Measurements from ENCODE around the gene PHACTR3. TPM values are rescaled to one million over a fixed set of nuclear protein-coding genes. Genes with fewer than 3 reads are reported as not detected.

Gene PHACTR3
- total and polyA plus RNA-seq, 7 experiments from 2014 or later: 0.49 TPM; not detected in 6

DNA sequence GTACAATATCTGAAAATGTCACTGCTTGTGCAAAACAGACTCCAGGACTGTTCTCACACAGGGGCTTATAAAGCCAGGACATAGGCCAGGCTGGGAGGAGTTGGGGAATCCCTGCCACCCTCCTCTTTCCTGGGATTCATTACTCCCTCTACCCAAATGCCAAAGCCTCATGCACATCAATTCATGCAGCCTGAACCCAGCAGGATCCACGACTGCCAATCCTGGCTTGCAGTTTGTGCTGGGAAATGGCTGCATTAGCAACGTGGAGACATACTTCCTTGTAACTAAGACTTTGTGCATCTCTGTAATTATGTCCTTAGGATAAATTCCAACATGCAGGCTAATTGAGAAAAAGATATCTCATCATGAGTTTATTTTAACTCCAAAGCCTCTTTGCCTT is 185.3 kb downstream of the PHACTR3 start:
- H3K27ac Mint-ChIP-seq: no peak overlapping the region
- H3K36me3 Mint-ChIP-seq: no peaks in the 10 kb centered on the region
- H3K4me1 Mint-ChIP-seq: peaks cover 0 to 5% (median 0%) of the 10 kb centered on the region in 7 donors
- POLR2A ChIA-PET: no interaction called here
- no peaks in the 10 kb centered on the region for H3K27me3 ChIP-seq (ENCODE audit: control insufficient read depth in 2 of 2, insufficient read depth in 2 of 2, low read length in 2 of 2)
- intact Hi-C loops (cut with micrococcal nuclease): no loop called here
- H3K27ac ChIP-seq (ENCODE audit: low read depth, low read length): no peak overlapping the region
- peaks cover 6 to 34% (median 26%) of the 10 kb centered on the region in 5 donors for H3K27me3 Mint-ChIP-seq
- H3K4me1 ChIP-seq (ENCODE audit: control insufficient read depth in 2 of 2, insufficient read depth in 2 of 2, low read length in 2 of 2): no peaks in the 10 kb centered on the region
- CTCF ChIA-PET: no interaction called here
- peaks cover 0 to 5% (median 0%) of the 10 kb centered on the region in 3 experiments for H3K9me3 ChIP-seq (ENCODE audit: control insufficient read depth in 2 of 3, low read length in 3 of 3)
- ATAC-seq (no peak), DNase-seq (no peak)
- no peak overlapping the region for H3K4me3 ChIP-seq (ENCODE audit: low read length)
- no peaks in the 10 kb centered on the region for H3K36me3 ChIP-seq (ENCODE audit: control insufficient read depth in 2 of 3, insufficient read depth in 3 of 3, low read length in 3 of 3)
- peaks cover 0 to 32% (median 9%) of the 10 kb centered on the region in 11 donors for H3K9me3 Mint-ChIP-seq
- H3K4me3 Mint-ChIP-seq: no peak overlapping the region

DNA sequence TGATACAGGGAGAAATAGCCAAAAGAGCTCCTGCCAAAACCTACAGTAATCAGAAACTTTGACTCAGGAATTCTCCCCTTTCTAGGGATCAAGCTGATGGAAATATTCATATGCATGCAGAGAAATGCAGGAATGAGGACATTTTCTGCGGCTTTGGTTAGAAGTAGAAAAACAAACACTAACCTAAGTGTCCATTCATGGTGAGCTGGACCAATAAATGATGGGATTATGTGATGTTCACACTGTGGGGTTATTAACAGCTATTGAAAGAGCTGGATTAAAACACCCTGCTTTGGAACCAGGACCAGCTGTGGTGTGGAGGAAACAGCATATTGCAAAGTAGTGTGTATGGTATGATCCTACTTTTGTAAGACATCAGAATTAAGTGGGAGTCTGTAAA is 186.0 kb downstream of the PHACTR3 start:
- Mint-ChIP-seq H3K36me3 (no peaks in the 10 kb centered on the region), H3K27ac (no peak overlapping the region), H3K4me3 (no peak overlapping the region), H3K4me1 (peaks cover 0 to 5% (median 0%) of the 10 kb centered on the region in 7 donors), H3K9me3 (peaks cover 0 to 32% (median 10%) of the 10 kb centered on the region in 11 donors), H3K27me3 (peaks cover 6 to 34% (median 26%) of the 10 kb centered on the region in 5 donors)
- intact Hi-C loops (cut with micrococcal nuclease): no loop called here
- H3K4me1 ChIP-seq (ENCODE audit: control insufficient read depth in 2 of 2, insufficient read depth in 2 of 2, low read length in 2 of 2): no peaks in the 10 kb centered on the region
- no peak for ATAC-seq
- ChIA-PET CTCF (no interaction called here), POLR2A (no interaction called here)
- no peak overlapping the region for H3K27ac ChIP-seq (ENCODE audit: low read depth, low read length)
- H3K9me3 ChIP-seq (ENCODE audit: control insufficient read depth in 2 of 3, low read length in 3 of 3): peaks cover 0 to 5% (median 0%) of the 10 kb centered on the region in 3 experiments
- no peaks in the 10 kb centered on the region for H3K27me3 ChIP-seq (ENCODE audit: control insufficient read depth in 2 of 2, insufficient read depth in 2 of 2, low read length in 2 of 2)
- H3K4me3 ChIP-seq (ENCODE audit: low read length): no peak overlapping the region
- DNase-seq: no peak
- H3K36me3 ChIP-seq (ENCODE audit: control insufficient read depth in 2 of 3, insufficient read depth in 3 of 3, low read length in 3 of 3): no peaks in the 10 kb centered on the region

DNA sequence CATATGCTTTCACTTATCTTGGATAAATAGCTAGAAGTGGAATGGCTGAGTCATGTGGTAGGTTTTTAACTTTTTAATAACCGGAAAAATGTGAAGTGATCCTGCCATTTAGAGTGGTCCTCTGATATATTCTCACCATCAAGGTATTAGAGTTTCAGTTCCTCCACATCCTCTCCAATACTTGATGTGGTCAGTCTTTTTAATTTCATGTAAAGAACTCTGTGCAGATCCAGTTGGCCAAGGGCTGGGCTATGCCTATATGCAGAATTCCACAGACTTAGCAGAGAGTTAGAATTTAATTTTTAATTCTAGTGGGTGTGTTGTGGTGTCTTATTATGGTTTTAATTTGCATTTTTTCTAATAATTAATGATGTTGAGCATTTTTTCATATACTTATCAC is 188.0 kb downstream of the PHACTR3 start:
- Mint-ChIP-seq H3K27me3 (peaks cover 11 to 27% (median 26%) of the 10 kb centered on the region in 5 donors), H3K4me3 (no peak overlapping the region), H3K36me3 (no peaks in the 10 kb centered on the region), H3K9me3 (peaks cover 0 to 49% (median 16%) of the 10 kb centered on the region in 11 donors), H3K27ac (no peak overlapping the region), H3K4me1 (no peaks in the 10 kb centered on the region)
- Histone ChIP-seq H3K27ac (ENCODE audit: low read depth, low read length) (no peak overlapping the region), H3K27me3 (ENCODE audit: control insufficient read depth in 2 of 2, insufficient read depth in 2 of 2, low read length in 2 of 2) (no peaks in the 10 kb centered on the region), H3K36me3 (ENCODE audit: control insufficient read depth in 2 of 3, insufficient read depth in 3 of 3, low read length in 3 of 3) (no peaks in the 10 kb centered on the region), H3K4me3 (ENCODE audit: low read length) (no peak overlapping the region), H3K9me3 (ENCODE audit: control insufficient read depth in 2 of 3, low read length in 3 of 3) (peaks cover 0 to 8% (median 0%) of the 10 kb centered on the region in 3 experiments), H3K4me1 (ENCODE audit: control insufficient read depth in 2 of 2, insufficient read depth in 2 of 2, low read length in 2 of 2) (no peaks in the 10 kb centered on the region)
- no peak for ATAC-seq
- intact Hi-C loops (cut with micrococcal nuclease): no loop called here
- ChIA-PET POLR2A (no interaction called here), CTCF (interaction anchor here (1.5 kb wide), 1 partner anchor 9 kb away, joined by 5 read pairs; no protein-coding TSS in a partner anchor)
- no peak for DNase-seq

DNA sequence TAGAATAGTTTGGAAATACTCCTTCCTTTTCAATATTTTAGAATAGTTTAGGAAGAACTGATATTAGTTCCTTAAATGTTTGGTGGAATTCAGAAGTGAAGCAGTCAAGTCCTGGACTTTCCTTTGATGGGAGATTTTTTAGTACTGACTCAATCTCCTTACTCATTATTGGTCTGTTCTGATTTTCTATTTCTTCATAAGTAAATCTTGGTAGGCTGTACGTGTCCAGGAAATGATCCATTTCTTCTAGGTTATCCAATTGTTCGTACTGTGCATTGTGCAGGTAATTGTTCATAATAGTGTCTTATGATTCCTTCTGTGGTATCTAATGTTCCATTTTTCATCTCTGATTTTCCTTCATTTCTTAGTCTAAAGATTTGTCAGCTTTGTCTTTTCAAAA is 190.2 kb downstream of the PHACTR3 start:
- intact Hi-C loops (cut with micrococcal nuclease): no loop called here
- no peaks in the 10 kb centered on the region for H3K4me1 ChIP-seq (ENCODE audit: control insufficient read depth in 2 of 2, insufficient read depth in 2 of 2, low read length in 2 of 2)
- peaks cover 10 to 20% (median 12%) of the 10 kb centered on the region in 5 donors for H3K27me3 Mint-ChIP-seq
- ATAC-seq: no peak
- H3K27ac Mint-ChIP-seq: no peak overlapping the region
- H3K9me3 Mint-ChIP-seq: peaks cover 0 to 60% (median 22%) of the 10 kb centered on the region in 11 donors
- H3K4me1 Mint-ChIP-seq: no peaks in the 10 kb centered on the region
- no peak overlapping the region for H3K4me3 ChIP-seq (ENCODE audit: low read length)
- H3K36me3 Mint-ChIP-seq: no peaks in the 10 kb centered on the region
- no peak for DNase-seq
- H3K4me3 Mint-ChIP-seq: no peak overlapping the region
- H3K36me3 ChIP-seq (ENCODE audit: control insufficient read depth in 2 of 3, insufficient read depth in 3 of 3, low read length in 3 of 3): no peaks in the 10 kb centered on the region
- H3K27ac ChIP-seq (ENCODE audit: low read depth, low read length): no peak overlapping the region
- ChIA-PET POLR2A (no interaction called here), CTCF (no interaction called here)
- H3K27me3 ChIP-seq (ENCODE audit: control insufficient read depth in 2 of 2, insufficient read depth in 2 of 2, low read length in 2 of 2): no peaks in the 10 kb centered on the region
- H3K9me3 ChIP-seq (ENCODE audit: control insufficient read depth in 2 of 3, low read length in 3 of 3): peaks cover 0 to 8% (median 0%) of the 10 kb centered on the region in 3 experiments

DNA sequence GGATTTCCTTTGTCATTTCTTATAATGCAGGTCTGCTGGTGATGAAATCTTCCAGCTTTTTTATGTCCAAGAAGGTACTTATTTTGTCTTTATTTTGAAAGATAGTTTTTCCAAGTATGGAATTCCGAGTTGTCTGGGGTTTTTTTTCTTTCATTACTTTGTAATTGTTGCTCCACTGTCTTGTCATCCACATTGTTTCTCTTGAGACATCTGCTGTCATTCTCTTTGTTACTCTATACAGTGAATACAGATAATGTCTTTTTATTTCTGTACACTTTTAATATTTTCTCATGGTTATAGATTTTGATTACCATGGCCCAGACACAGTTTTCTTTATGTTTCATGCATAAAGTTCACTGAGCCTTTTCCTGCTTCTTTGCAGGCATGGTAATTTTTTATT is 196.0 kb downstream of the PHACTR3 start:
- intact Hi-C loops (cut with micrococcal nuclease): no loop called here
- Mint-ChIP-seq H3K4me3 (no peak overlapping the region), H3K27ac (no peak overlapping the region), H3K27me3 (peaks cover 7 to 35% (median 23%) of the 10 kb centered on the region in 5 donors), H3K9me3 (peaks cover 0 to 59% (median 26%) of the 10 kb centered on the region in 11 donors), H3K36me3 (peaks cover 0 to 13% (median 0%) of the 10 kb centered on the region in 5 donors), H3K4me1 (no peaks in the 10 kb centered on the region)
- no peaks in the 10 kb centered on the region for H3K27me3 ChIP-seq (ENCODE audit: control insufficient read depth in 2 of 2, insufficient read depth in 2 of 2, low read length in 2 of 2)
- CTCF ChIA-PET: no interaction called here
- H3K4me1 ChIP-seq (ENCODE audit: control insufficient read depth in 2 of 2, insufficient read depth in 2 of 2, low read length in 2 of 2): no peaks in the 10 kb centered on the region
- no peak overlapping the region for H3K27ac ChIP-seq (ENCODE audit: low read depth, low read length)
- POLR2A ChIA-PET: no interaction called here
- no peak overlapping the region for H3K4me3 ChIP-seq (ENCODE audit: low read length)
- no peaks in the 10 kb centered on the region for H3K36me3 ChIP-seq (ENCODE audit: control insufficient read depth in 2 of 3, insufficient read depth in 3 of 3, low read length in 3 of 3)
- DNase-seq (no peak), ATAC-seq (no peak)
- H3K9me3 ChIP-seq (ENCODE audit: control insufficient read depth in 2 of 3, low read length in 3 of 3): peaks cover 0 to 6% (median 0%) of the 10 kb centered on the region in 3 experiments

DNA sequence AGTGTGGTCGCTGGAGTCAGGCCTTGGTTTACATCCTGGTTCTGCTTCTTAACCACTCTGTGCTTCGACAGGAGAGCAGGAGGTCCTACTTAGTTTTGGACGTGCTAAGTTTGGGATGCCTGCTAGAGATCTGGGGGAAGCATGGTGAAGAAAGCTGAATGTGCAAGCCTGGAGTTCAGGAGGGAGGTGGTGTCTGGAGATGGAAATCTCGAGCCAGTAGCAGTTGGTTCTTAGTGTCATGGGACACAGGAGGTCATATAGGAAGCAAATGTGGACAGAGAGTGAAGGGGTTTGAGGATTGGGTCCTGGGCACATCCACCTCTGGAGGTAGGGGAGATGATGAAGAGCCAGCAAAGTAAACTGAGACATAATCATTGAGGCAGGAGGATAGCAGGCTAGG is 197.7 kb downstream of the PHACTR3 start:
- H3K4me3 ChIP-seq (ENCODE audit: low read length): no peak overlapping the region
- DNase-seq (no peak), ATAC-seq (no peak)
- H3K9me3 ChIP-seq (ENCODE audit: control insufficient read depth in 2 of 3, low read length in 3 of 3): peaks cover 0 to 3% (median 0%) of the 10 kb centered on the region in 3 experiments
- Mint-ChIP-seq H3K4me3 (no peak overlapping the region), H3K27ac (no peak overlapping the region), H3K4me1 (no peaks in the 10 kb centered on the region), H3K27me3 (peaks cover 4 to 36% (median 25%) of the 10 kb centered on the region in 5 donors), H3K36me3 (peaks cover 0 to 13% (median 0%) of the 10 kb centered on the region in 5 donors), H3K9me3 (peaks cover 0 to 43% (median 15%) of the 10 kb centered on the region in 11 donors)
- ChIA-PET POLR2A (no interaction called here), CTCF (no interaction called here)
- no peaks in the 10 kb centered on the region for H3K36me3 ChIP-seq (ENCODE audit: control insufficient read depth in 2 of 3, insufficient read depth in 3 of 3, low read length in 3 of 3)
- H3K27me3 ChIP-seq (ENCODE audit: control insufficient read depth in 2 of 2, insufficient read depth in 2 of 2, low read length in 2 of 2): no peaks in the 10 kb centered on the region
- no peak overlapping the region for H3K27ac ChIP-seq (ENCODE audit: low read depth, low read length)
- intact Hi-C loops (cut with micrococcal nuclease): no loop called here
- no peaks in the 10 kb centered on the region for H3K4me1 ChIP-seq (ENCODE audit: control insufficient read depth in 2 of 2, insufficient read depth in 2 of 2, low read length in 2 of 2)

DNA sequence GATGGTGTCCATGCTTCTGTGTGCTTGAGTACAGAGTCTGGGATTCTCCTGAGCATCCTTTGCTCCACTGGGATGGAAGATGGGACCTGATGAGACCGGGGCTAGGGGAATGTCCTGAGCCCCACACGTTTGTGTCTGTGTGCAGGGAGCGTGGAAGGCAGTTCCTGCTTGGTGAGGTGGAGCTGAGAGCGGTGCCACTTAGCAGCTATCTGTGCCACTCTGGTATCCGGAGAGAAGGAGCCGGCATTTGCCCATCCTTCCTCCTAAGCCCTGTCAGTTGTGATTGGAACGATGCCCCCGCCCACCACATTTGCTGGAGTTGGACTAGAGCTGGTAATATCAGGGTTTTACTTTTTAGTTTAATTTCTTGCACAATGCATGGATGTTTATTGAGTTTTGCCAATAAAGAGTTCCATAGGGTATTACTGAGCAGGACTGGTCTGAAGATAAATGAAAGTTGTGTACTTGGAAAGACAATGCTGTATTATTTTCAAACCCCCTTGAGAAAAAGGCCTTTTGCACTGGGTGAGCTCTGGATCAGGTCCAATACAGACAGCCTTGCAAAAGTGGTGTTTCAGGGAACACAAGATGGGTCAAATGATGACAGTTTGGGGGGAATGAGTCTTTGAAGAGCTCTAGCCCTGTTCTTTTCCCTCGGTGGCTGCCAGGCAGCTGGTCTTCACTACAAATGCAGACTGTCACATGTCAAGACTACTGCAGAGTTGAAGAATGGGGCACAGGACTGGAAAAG is 198.3 kb downstream of the PHACTR3 start:
- Mint-ChIP-seq H3K36me3 (peaks cover 0 to 13% (median 0%) of the 10 kb centered on the region in 5 donors), H3K4me1 (no peaks in the 10 kb centered on the region), H3K4me3 (no peak overlapping the region), H3K27ac (no peak overlapping the region), H3K27me3 (peaks cover 1 to 37% (median 25%) of the 10 kb centered on the region in 5 donors), H3K9me3 (peaks cover 0 to 36% (median 11%) of the 10 kb centered on the region in 11 donors)
- DNase-seq (no peak), ATAC-seq (no peak)
- Histone ChIP-seq H3K36me3 (ENCODE audit: control insufficient read depth in 2 of 3, insufficient read depth in 3 of 3, low read length in 3 of 3) (no peaks in the 10 kb centered on the region), H3K27me3 (ENCODE audit: control insufficient read depth in 2 of 2, insufficient read depth in 2 of 2, low read length in 2 of 2) (no peaks in the 10 kb centered on the region), H3K4me3 (ENCODE audit: low read length) (no peak overlapping the region), H3K9me3 (ENCODE audit: control insufficient read depth in 2 of 3, low read length in 3 of 3) (peaks cover 0 to 3% (median 0%) of the 10 kb centered on the region in 3 experiments), H3K4me1 (ENCODE audit: control insufficient read depth in 2 of 2, insufficient read depth in 2 of 2, low read length in 2 of 2) (no peaks in the 10 kb centered on the region), H3K27ac (ENCODE audit: low read depth, low read length) (no peak overlapping the region)
- CTCF ChIA-PET: no interaction called here
- POLR2A ChIA-PET: no interaction called here
- intact Hi-C loops (cut with micrococcal nuclease): no loop called here

Data from naive thymus-derived CD4-positive, alpha-beta T cell (primary cell).